ENCODE data around the gene ABLIM2. TPM values are rescaled to one million over a fixed set of nuclear protein-coding genes. Genes with fewer than 3 reads are reported as not detected.

Gene ABLIM2
- total RNA-seq (ENCODE audit: unreplicated experiment), result 7.5 TPM
- long read RNA-seq, partial matches to known transcripts, result 4 of 4 reads
- long read RNA-seq, other reads (novel, unspliced or antisense), result 0 of 4 reads

GRCh38 chr4:8158710-8159536, at the start of gene ABLIM2:
ABLIM2 (minus strand) TSS chr4:8158813; CDS start chr4:8158689, 124 bp downstream.
- Mint-ChIP-seq H3K4me1 (ENCODE audit: low read depth, unreplicated experiment) (peaks cover 9% of the 10 kb centered on the region), H3K36me3 (ENCODE audit: unreplicated experiment) (no peaks in the 10 kb centered on the region), H3K4me3 (ENCODE audit: unreplicated experiment) (peak within 1 kb of the TSS; percentile 99), H3K27me3 (ENCODE audit: unreplicated experiment) (peaks cover 8% of the 10 kb centered on the region), H3K9me3 (ENCODE audit: unreplicated experiment) (peaks cover 6% of the 10 kb centered on the region), H3K27ac (ENCODE audit: unreplicated experiment) (peak within 1 kb of the TSS; percentile 82)
- peak; percentile 100 for DNase-seq
- TF ChIP-seq CTCF (IDR thresholded peaks at IDR 0.05; ENCODE audit: partially characterized antibody, unreplicated experiment), result no peak

GRCh38 chr4:8207314-8207713, 48.7 kb upstream of the ABLIM2 start:
- no peaks in the 10 kb centered on the region for H3K27me3 Mint-ChIP-seq (ENCODE audit: unreplicated experiment)
- H3K27ac Mint-ChIP-seq (ENCODE audit: unreplicated experiment), result no peak overlapping the region
- peaks cover 9% of the 10 kb centered on the region for H3K9me3 Mint-ChIP-seq (ENCODE audit: unreplicated experiment)
- peaks cover 13% of the 10 kb centered on the region for H3K4me1 Mint-ChIP-seq (ENCODE audit: low read depth, unreplicated experiment)
- TF ChIP-seq CTCF (IDR thresholded peaks at IDR 0.05; ENCODE audit: partially characterized antibody, unreplicated experiment), result no peak
- H3K36me3 Mint-ChIP-seq (ENCODE audit: unreplicated experiment), result no peaks in the 10 kb centered on the region
- no peak overlapping the region for H3K4me3 Mint-ChIP-seq (ENCODE audit: unreplicated experiment)
- DNase-seq, result no peak

- peaks cover 9% of the 10 kb centered on the region for H3K9me3 Mint-ChIP-seq (ENCODE audit: unreplicated experiment)
- no peak overlapping the region for H3K27ac Mint-ChIP-seq (ENCODE audit: unreplicated experiment)
- H3K36me3 Mint-ChIP-seq (ENCODE audit: unreplicated experiment), result no peaks in the 10 kb centered on the region
- DNase-seq, result no peak
- no peak overlapping the region for H3K4me3 Mint-ChIP-seq (ENCODE audit: unreplicated experiment)
- H3K27me3 Mint-ChIP-seq (ENCODE audit: unreplicated experiment), result peaks cover 2% of the 10 kb centered on the region
- no peak for TF ChIP-seq CTCF (IDR thresholded peaks at IDR 0.05; ENCODE audit: partially characterized antibody, unreplicated experiment)
- peaks cover 10% of the 10 kb centered on the region for H3K4me1 Mint-ChIP-seq (ENCODE audit: low read depth, unreplicated experiment)
Measured at GRCh38 chr4:8205749-8206611, 47.4 kb upstream of the ABLIM2 start.

- peaks cover 10% of the 10 kb centered on the region for H3K9me3 Mint-ChIP-seq (ENCODE audit: unreplicated experiment)
- H3K27me3 Mint-ChIP-seq (ENCODE audit: unreplicated experiment), result peaks cover 2% of the 10 kb centered on the region
- TF ChIP-seq CTCF (IDR thresholded peaks at IDR 0.05; ENCODE audit: partially characterized antibody, unreplicated experiment), result no peak
- no peak for DNase-seq
- no peaks in the 10 kb centered on the region for H3K36me3 Mint-ChIP-seq (ENCODE audit: unreplicated experiment)
- H3K4me1 Mint-ChIP-seq (ENCODE audit: low read depth, unreplicated experiment), result peaks cover 12% of the 10 kb centered on the region
- H3K27ac Mint-ChIP-seq (ENCODE audit: unreplicated experiment), result no peak overlapping the region
- no peak overlapping the region for H3K4me3 Mint-ChIP-seq (ENCODE audit: unreplicated experiment)
Measured at GRCh38 chr4:8205241-8205707, 46.7 kb upstream of the ABLIM2 start.
